GM18873 (cell line): ENCODE data around the gene PCSK4.

ENCODE experiments used
- ATAC-seq: cut with Tn5 transposase; IDR thresholded peaks from one replicate; pipeline ENCODE4 v1.9.1; 2021; ENCODE audit warnings: mild to moderate bottlenecking, moderate library complexity, moderate number of reproducible peaks; ENCODE audit not compliant: unreplicated experiment, low FRiP score

Gene PCSK4

GRCh38 chr19:1457031-1457739 is 33.0 kb downstream of the PCSK4 start:
- no peak for ATAC-seq

- ATAC-seq, result no peak
These were observed 33.8 kb downstream of the PCSK4 start for GRCh38 chr19:1456121-1456900.

GRCh38 chr19:1455336-1456120 is 34.6 kb downstream of the PCSK4 start:
- no peak for ATAC-seq

GRCh38 chr19:1455002-1455335 is 35.2 kb downstream of the PCSK4 start:
- no peak for ATAC-seq

GRCh38 chr19:1453525-1454364 is 36.4 kb downstream of the PCSK4 start:
- no peak for ATAC-seq

- ATAC-seq, result no peak
These were observed 37.2 kb downstream of the PCSK4 start for GRCh38 chr19:1452802-1453524.

- ATAC-seq, result no peak
These were observed 38.0 kb downstream of the PCSK4 start for GRCh38 chr19:1451916-1452801.

- no peak for ATAC-seq
These were observed 39.1 kb downstream of the PCSK4 start for GRCh38 chr19:1450735-1451731.

GRCh38 chr19:1449467-1450442 is 40.4 kb downstream of the PCSK4 start, which contains the start of gene APC2:
Gene APC2 (plus strand): TSS chr19:1450121. CDS start chr19:1453002, 2,881 bp downstream.
- no peak for ATAC-seq

- ATAC-seq, result no peak
These were observed 42.2 kb downstream of the PCSK4 start for GRCh38 chr19:1447944-1448343.

- no peak for ATAC-seq
These were observed 42.6 kb downstream of the PCSK4 start for GRCh38 chr19:1447504-1447903.

- ATAC-seq, result no peak
These were observed 43.3 kb downstream of the PCSK4 start for GRCh38 chr19:1446713-1447481.

- no peak for ATAC-seq
These were observed 44.0 kb downstream of the PCSK4 start for GRCh38 chr19:1445932-1446712.

GRCh38 chr19:1445185-1445931 is 44.8 kb downstream of the PCSK4 start:
- no peak for ATAC-seq
